Transverse colon (tissue), 4 donors: ENCODE measurements around the gene XRCC5. TPM values are rescaled to one million over a fixed set of nuclear protein-coding genes. Genes with fewer than 3 reads are reported as not detected.

Source experiments
- DNase-seq: peaks from one replicate; pipeline ENCODE4 v3.0.0-alpha.2; 2019
- H3K27ac ChIP-seq, 4 donors: fragments of 200-600 bp; sonication (generic); 2 replicates each; pipeline ENCODE4 v1.5.1; 2016 to 2018; ENCODE audit warnings: inconsistent platforms in 4 of 4
- H3K27me3 ChIP-seq: fragments of 200-600 bp; sonication (generic); 2 replicates; pipeline ENCODE4 v1.5.1; 2017; ENCODE audit warnings: inconsistent platforms
- H3K36me3 ChIP-seq, 4 donors: fragments of 200-600 bp; sonication (generic); 2 replicates each; pipeline ENCODE4 v1.5.1; 2017 to 2019; ENCODE audit warnings: inconsistent platforms in 4 of 4
- H3K4me1 ChIP-seq, 4 donors: fragments of 200-600 bp; sonication (generic); 2 replicates each; pipeline ENCODE4 v1.5.1; 2017 to 2020; ENCODE audit warnings: inconsistent platforms in 4 of 4
- H3K4me3 ChIP-seq, 4 donors: fragments of 200-600 bp; sonication (generic); 1 replicate in 1 of 4; 2 replicates in 3 of 4; pipeline versions ENCODE4 v1.5.1 to v1.6.1; 2017 to 2019; ENCODE audit warnings: inconsistent platforms in 4 of 4
- H3K9me3 ChIP-seq, 2 donors: fragments of 200-600 bp; sonication (generic); 2 replicates each; pipeline ENCODE4 v1.5.1; 2017 to 2019; ENCODE audit warnings: inconsistent platforms in 2 of 2
- EP300 ChIP-seq: sonication (generic); formaldehyde crosslinking; IDR thresholded peaks from one replicate; pipeline ENCODE4 v1.6.1; 2017; ENCODE audit warnings: antibody characterized with exemption, low read depth
- POLR2A ChIP-seq: fragments of 450-650 bp; IDR thresholded peaks from one replicate; pipeline ENCODE4 v1.6.1; 2016; ENCODE audit warnings: antibody characterized with exemption, mild to moderate bottlenecking, moderate library complexity
- POLR2AphosphoS5 ChIP-seq, 3 donors: sonication (generic); formaldehyde crosslinking; IDR thresholded peaks; one replicate each; pipeline ENCODE4 v1.6.1; 2016; ENCODE audit warnings: antibody characterized with exemption in 3 of 3
- WGBS, 2 donors: methylation state at CpG; one replicate each; pipeline ENCODE4 v1.1.5; 2018; ENCODE audit warnings: low coverage in 1 of 2; 5-methylcytosine and 5-hydroxymethylcytosine counted together
- in situ Hi-C, 4 donors: fragments of 200-750 bp; cut with MboI; loops; one replicate each; pipeline versions ENCODE4 v1.15.0 to v1.15.1; 2017; ENCODE audit warnings: low sequenced_read_pairs in 3 of 4, low pct_ligation_motif_present in 1 of 4, low pct_unique_long_range_greater_than_20kb in 1 of 4
- intact Hi-C: fragments of 100-400 bp; cut with DNase I; formaldehyde crosslinking; loops from one replicate; pipeline ENCODE4 v1.15.1; 2023; ENCODE audit warnings: low total_unique reads
- total RNA-seq, 4 donors: library from RNA; depleted of rRNA; stranded (reverse); fragments of >200 nt; gene quantifications; one replicate each; pipeline ENCODE4 v1.1.0, GENCODE V29; 2016
- TF ChIP-seq, protein P1 (sequence below), 5 experiments: fragments of 200-600 bp in 3 of 5; fragments of 450-650 bp in 2 of 5; sonication (generic) in 3 of 5; IDR thresholded peaks; 1 replicate in 2 of 5; 2 replicates in 3 of 5; pipeline ENCODE4 v1.5.1; 2016 to 2017; ENCODE audit warnings: antibody characterized with exemption in 5 of 5, inconsistent platforms in 3 of 5, mild to moderate bottlenecking in 2 of 5, moderate library complexity in 1 of 5

The XRCC5 gene
- total RNA-seq, 4 donors from 2014 or later, result 75.6 to 120 (median 101) TPM

DNA sequence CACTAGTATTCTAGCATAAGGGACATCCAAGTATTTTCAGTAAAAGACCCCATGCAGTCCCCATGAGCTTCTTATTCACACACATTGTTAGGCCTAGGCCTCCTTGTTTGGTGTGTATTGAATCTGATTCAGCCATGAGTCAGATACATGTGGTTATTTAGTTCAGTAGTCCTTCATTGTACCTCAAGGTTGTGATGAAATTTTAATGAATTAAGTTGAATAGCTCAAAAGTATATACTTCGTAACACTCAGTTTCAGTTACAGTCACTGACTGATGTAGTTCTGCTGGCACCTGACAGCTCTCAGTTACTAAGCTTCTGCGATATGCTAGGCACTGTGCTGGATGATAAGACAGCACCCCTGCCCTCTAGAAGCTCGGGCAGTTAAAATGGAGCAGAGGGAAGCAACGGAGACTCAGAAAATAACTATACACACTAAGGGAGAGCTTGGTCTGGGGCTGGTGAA is 86.4 kb downstream of the XRCC5 start:
- no peak for DNase-seq
- TF ChIP-seq POLR2A, result no peak
- Histone ChIP-seq H3K4me3 (no peak overlapping the region), H3K36me3 (peaks cover 0 to 71% (median 30%) of the 10 kb centered on the region in 4 donors), H3K4me1 (no peaks in the 10 kb centered on the region), H3K27me3 (no peaks in the 10 kb centered on the region), H3K9me3 (no peaks in the 10 kb centered on the region), H3K27ac (no peak overlapping the region)
- in situ Hi-C loops (no loop called here), intact Hi-C loops (no loop called here)
- WGBS, 2 donors, result 89 to 94% methylated on average over 3 to 4 of the region's 4 CpGs

DNA sequence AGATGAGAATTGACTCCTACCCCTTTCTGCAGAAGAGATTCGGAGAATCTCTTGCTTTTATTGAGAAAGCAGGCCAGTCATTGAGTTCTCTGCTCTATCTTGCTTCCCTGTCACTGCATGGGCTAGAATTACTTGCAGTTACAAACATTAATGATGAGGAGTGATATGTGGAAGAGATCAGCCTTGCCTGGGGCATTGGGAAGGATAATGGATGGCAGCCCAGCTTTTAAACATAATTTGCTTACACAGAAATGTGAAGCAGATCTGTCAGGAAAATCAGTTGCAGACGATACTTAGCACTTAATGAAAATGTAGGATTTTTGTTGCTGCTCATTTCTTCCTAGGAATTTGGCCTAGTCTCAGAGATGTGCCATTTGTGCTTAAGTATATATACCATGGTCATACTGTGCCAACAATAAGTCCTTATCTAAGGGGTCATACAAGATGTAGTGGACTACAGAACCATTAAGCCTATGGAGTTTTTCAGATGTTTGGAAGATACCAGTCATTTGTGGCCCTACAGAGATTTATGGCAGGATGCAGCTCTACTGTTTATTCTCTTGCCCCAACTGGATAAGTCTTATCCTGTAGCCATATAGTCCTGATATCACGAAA is 92.7 kb downstream of the XRCC5 start:
- H3K4me3 ChIP-seq, result no peak overlapping the region
- 88 to 93% methylated on average over 2 to 3 of the region's 3 CpGs for WGBS, 2 donors
- H3K27me3 ChIP-seq, result no peaks in the 10 kb centered on the region
- peaks cover 0 to 64% (median 30%) of the 10 kb centered on the region in 4 donors for H3K36me3 ChIP-seq
- no peak for DNase-seq
- TF ChIP-seq, protein P1, sequence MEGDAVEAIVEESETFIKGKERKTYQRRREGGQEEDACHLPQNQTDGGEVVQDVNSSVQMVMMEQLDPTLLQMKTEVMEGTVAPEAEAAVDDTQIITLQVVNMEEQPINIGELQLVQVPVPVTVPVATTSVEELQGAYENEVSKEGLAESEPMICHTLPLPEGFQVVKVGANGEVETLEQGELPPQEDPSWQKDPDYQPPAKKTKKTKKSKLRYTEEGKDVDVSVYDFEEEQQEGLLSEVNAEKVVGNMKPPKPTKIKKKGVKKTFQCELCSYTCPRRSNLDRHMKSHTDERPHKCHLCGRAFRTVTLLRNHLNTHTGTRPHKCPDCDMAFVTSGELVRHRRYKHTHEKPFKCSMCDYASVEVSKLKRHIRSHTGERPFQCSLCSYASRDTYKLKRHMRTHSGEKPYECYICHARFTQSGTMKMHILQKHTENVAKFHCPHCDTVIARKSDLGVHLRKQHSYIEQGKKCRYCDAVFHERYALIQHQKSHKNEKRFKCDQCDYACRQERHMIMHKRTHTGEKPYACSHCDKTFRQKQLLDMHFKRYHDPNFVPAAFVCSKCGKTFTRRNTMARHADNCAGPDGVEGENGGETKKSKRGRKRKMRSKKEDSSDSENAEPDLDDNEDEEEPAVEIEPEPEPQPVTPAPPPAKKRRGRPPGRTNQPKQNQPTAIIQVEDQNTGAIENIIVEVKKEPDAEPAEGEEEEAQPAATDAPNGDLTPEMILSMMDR (IDR thresholded peaks at IDR 0.05), result no peak
- TF ChIP-seq POLR2A (no peak), EP300 (no peak), POLR2AphosphoS5 (IDR thresholded peaks at IDR 0.05) (no peak)
- in situ Hi-C loops, result no loop called here
- no peaks in the 10 kb centered on the region for H3K4me1 ChIP-seq
- intact Hi-C loops, result no loop called here
- no peak overlapping the region for H3K27ac ChIP-seq
- no peaks in the 10 kb centered on the region for H3K9me3 ChIP-seq

DNA sequence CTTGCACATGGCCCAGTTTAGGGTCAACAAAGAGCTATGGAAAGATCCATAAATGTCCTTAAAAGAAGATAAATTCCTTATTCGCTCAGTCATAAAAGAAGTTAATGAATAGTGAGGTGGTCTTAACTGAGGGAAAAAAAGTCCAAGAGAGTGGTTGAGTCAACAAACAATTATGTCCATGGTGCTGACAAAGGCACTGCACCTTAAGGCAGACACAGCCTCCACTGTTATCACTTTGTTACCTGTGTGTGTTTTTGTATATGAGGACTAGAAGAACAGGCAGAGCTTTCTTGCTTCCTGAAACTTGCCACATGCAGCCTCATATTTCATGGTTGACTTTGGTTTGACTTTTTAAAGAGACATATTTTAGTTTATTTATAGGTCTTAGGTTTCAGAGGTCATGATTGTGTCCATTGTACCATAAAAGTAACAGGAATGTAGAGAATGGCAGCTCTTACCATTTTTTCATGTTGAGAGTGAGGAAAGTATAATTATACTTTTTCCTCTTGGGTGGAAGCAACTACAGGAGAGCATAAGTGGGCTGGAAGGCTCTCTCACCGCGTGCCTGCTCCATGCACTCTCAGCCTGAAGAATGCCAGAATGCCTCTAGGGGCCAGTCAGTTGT is 93.6 kb downstream of the XRCC5 start:
- WGBS, 2 donors, result 85 to 100% methylated on average over 1 to 3 of the region's 3 CpGs
- H3K27ac ChIP-seq, result no peak overlapping the region

DNA sequence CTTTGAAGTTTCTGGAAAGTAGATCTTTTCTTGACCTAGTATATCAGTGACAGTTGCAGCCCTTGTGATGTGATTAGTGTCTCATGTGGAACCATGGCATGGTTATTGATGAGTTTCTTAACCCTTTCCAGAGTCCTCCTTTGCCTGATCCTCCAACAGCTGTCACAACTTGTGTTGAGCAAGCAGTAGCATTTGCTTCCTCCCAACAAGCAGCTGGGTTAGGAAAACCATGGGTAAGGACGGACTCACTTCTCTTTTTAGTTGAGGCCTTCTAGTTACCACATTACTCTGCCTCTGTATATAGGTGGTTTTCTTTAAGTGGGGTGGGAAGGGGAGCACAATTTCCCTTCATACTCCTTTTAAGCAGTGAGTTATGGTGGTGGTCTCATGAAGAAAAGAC is 96.3 kb downstream of the XRCC5 start:
- no peaks in the 10 kb centered on the region for H3K9me3 ChIP-seq
- H3K36me3 ChIP-seq, result peaks cover 0 to 62% (median 19%) of the 10 kb centered on the region in 4 donors
- in situ Hi-C loops (no loop called here), intact Hi-C loops (no loop called here)
- no peak overlapping the region for H3K27ac ChIP-seq
- H3K27me3 ChIP-seq, result no peaks in the 10 kb centered on the region
- no peaks in the 10 kb centered on the region for H3K4me1 ChIP-seq
- DNase-seq, result no peak
- WGBS, 2 donors, result 74% methylated on average over 1 of the region's 1 CpG; no CpG with 5 or more reads in 1 of the 2 donors
- TF ChIP-seq, protein P1 (IDR thresholded peaks at IDR 0.05), result no peak
- TF ChIP-seq EP300, result no peak
- no peak for TF ChIP-seq POLR2AphosphoS5 (IDR thresholded peaks at IDR 0.05)
- no peak for TF ChIP-seq POLR2A
- no peak overlapping the region for H3K4me3 ChIP-seq

More for the DNA sequence above, 93.6 kb downstream of the XRCC5 start:
- no peaks in the 10 kb centered on the region for H3K4me1 ChIP-seq
- H3K36me3 ChIP-seq, result peaks cover 0 to 68% (median 28%) of the 10 kb centered on the region in 4 donors
- H3K4me3 ChIP-seq, result no peak overlapping the region
- in situ Hi-C loops (no loop called here), intact Hi-C loops (no loop called here)
- H3K9me3 ChIP-seq, result no peaks in the 10 kb centered on the region
- TF ChIP-seq POLR2AphosphoS5 (IDR thresholded peaks at IDR 0.05) (no peak), POLR2A (no peak), EP300 (no peak)
- TF ChIP-seq, protein P1 (IDR thresholded peaks at IDR 0.05), result no peak
- no peaks in the 10 kb centered on the region for H3K27me3 ChIP-seq
- DNase-seq, result no peak
